B cell (primary cell): ENCODE results near the gene C2orf92. TPM values are rescaled to one million over a fixed set of nuclear protein-coding genes. Genes with fewer than 3 reads are reported as not detected.
A peak's percentile ranks its signal among the peaks of the same experiment; 100 is the strongest.

Experiments
- ATAC-seq: fragments of 200-7000 bp; cut with Tn5 transposase; one replicate; pipeline ENCODE4 v1.10.0; 2021; ENCODE audit warnings: low read depth, mild to moderate bottlenecking, moderate number of reproducible peaks, moderate library complexity
- CTCF ChIA-PET: fragments of 350-600 bp; sonication (Branson Sonifier 250); formaldehyde crosslinking; loops from one replicate; lab custom pipeline; 2021; ENCODE audit warnings: antibody characterized with exemption, inconsistent platforms; lab: Charles Lee
- POLR2A ChIA-PET: fragments of 350-600 bp; sonication (Branson Sonifier 250); formaldehyde crosslinking; loops from one replicate; lab custom pipeline; 2021; ENCODE audit warnings: antibody characterized with exemption; lab: Charles Lee
- DNase-seq: peaks from one replicate; pipeline ENCODE4 v3.0.0; 2013
- H2AFZ ChIP-seq: 2 replicates; pipeline ENCODE4 v1.6.1; 2012; ENCODE audit warnings: mild to moderate bottlenecking, low read depth, low read length; ENCODE audit not compliant: insufficient read depth, poor library complexity, severe bottlenecking
- H3K27ac ChIP-seq, 2 donors: 1 replicate in 1 of 2; 2 replicates in 1 of 2; pipeline ENCODE4 v1.5.1; 2012 to 2013; ENCODE audit warnings: low read length in 2 of 2, mild to moderate bottlenecking in 2 of 2, moderate library complexity in 1 of 2
- H3K27me3 ChIP-seq, 4 experiments: fragments of 200-600 bp in 1 of 4; sonication (generic) in 1 of 4; replicated peaks in 1 of 4; 1 replicate in 2 of 4; 2 replicates in 2 of 4; pipeline versions ENCODE4 v1.6.1 to v1.7.0; 2013 to 2016; ENCODE audit warnings: low read length in 3 of 4, mild to moderate bottlenecking in 2 of 4, mixed read lengths in 1 of 4, moderate library complexity in 1 of 4; ENCODE audit not compliant: insufficient read depth in 4 of 4, control insufficient read depth in 3 of 4; ENCODE audit errors: control extremely low read depth in 1 of 4
- H3K36me3 ChIP-seq, 2 experiments: replicated peaks in 1 of 2; 1 replicate in 1 of 2; 2 replicates in 1 of 2; pipeline versions ENCODE4 v1.6.1 to v1.7.1; 2013; ENCODE audit warnings: low read length in 1 of 2; ENCODE audit not compliant: insufficient read depth in 2 of 2, control insufficient read depth in 1 of 2; ENCODE audit errors: control extremely low read depth in 1 of 2, extremely low read depth in 1 of 2
- H3K4me1 ChIP-seq, 2 donors: fragments of 200-600 bp in 1 of 2; sonication (generic) in 1 of 2; 1 replicate in 1 of 2; 2 replicates in 1 of 2; pipeline versions ENCODE4 v1.5.1 to v1.6.1; 2013 to 2017; ENCODE audit warnings: low read length in 2 of 2; ENCODE audit not compliant: control insufficient read depth in 2 of 2, insufficient read depth in 2 of 2
- H3K4me2 ChIP-seq: replicated peaks from 2 replicates; pipeline ENCODE3; 2012; ENCODE audit warnings: mild to moderate bottlenecking, low read depth, low read length; ENCODE audit not compliant: poor library complexity, severe bottlenecking
- H3K4me3 ChIP-seq, 5 experiments: fragments of 200-600 bp in 1 of 5; sonication (generic) in 1 of 5; 1 replicate in 3 of 5; 2 replicates in 2 of 5; pipeline versions ENCODE4 v1.5.1 to v1.7.0; 2011 to 2016; ENCODE audit warnings: low read length in 4 of 5, mild to moderate bottlenecking in 4 of 5, low read depth in 2 of 5, control low read depth in 1 of 5, moderate library complexity in 1 of 5; ENCODE audit not compliant: insufficient read depth in 1 of 5; ENCODE audit errors: control extremely low read depth in 1 of 5, extremely low read depth in 1 of 5
- H3K79me2 ChIP-seq: fragments of 200-600 bp; sonication (generic); one replicate; pipeline ENCODE4 v1.6.0; 2016; ENCODE audit warnings: low read length; ENCODE audit not compliant: control insufficient read depth, insufficient read depth
- H3K9ac ChIP-seq: fragments of 200-600 bp; sonication (generic); 2 replicates; pipeline ENCODE4 v1.6.1; 2017; ENCODE audit warnings: mild to moderate bottlenecking, low read length, moderate library complexity
- H3K9me3 ChIP-seq, 3 donors: one replicate each; pipeline versions ENCODE4 v1.6.1 to v1.7.1; 2013; ENCODE audit warnings: low read length in 2 of 3; ENCODE audit not compliant: control insufficient read depth in 2 of 3, insufficient read depth in 1 of 3; ENCODE audit errors: control extremely low read depth in 1 of 3
- H4K20me1 ChIP-seq: 2 replicates; pipeline ENCODE4 v1.6.0; 2012; ENCODE audit warnings: mild to moderate bottlenecking, low read length; ENCODE audit not compliant: insufficient read depth, control insufficient read depth, poor library complexity, severe bottlenecking
- H3K27ac Mint-ChIP-seq: one replicate; pipeline ENCODE4 v1.8.0; 2021; ENCODE audit warnings: mixed read lengths
- H3K27me3 Mint-ChIP-seq: one replicate; pipeline ENCODE4 v1.8.0; 2021; ENCODE audit warnings: mixed read lengths
- H3K4me1 Mint-ChIP-seq: one replicate; pipeline ENCODE4 v1.8.0; 2021; ENCODE audit warnings: mixed read lengths
- H3K4me3 Mint-ChIP-seq: one replicate; pipeline ENCODE4 v1.8.0; 2021; ENCODE audit warnings: mixed read lengths
- H3K9me3 Mint-ChIP-seq: one replicate; pipeline ENCODE4 v1.8.0; 2022; ENCODE audit warnings: mixed read lengths; ENCODE audit not compliant: insufficient read depth
- CTCF ChIP-seq: fragments of 200-600 bp; IDR thresholded peaks from one replicate; pipeline ENCODE4 v1.8.0; 2022; ENCODE audit warnings: antibody characterized with exemption, mild to moderate bottlenecking
- EZH2 ChIP-seq: IDR thresholded peaks from 2 replicates; pipeline ENCODE4 v1.6.1; 2012; ENCODE audit warnings: borderline replicate concordance, low read depth, mild to moderate bottlenecking, moderate library complexity, low read length; ENCODE audit not compliant: insufficient read depth, poor library complexity, severe bottlenecking
- WGBS: methylation state at CpG from one replicate; pipeline ENCODE4 v1.1.5; 2013; ENCODE audit warnings: missing lambda C conversion rate; ENCODE audit not compliant: insufficient coverage; 5-methylcytosine and 5-hydroxymethylcytosine counted together
- intact Hi-C: fragments of 100-400 bp; cut with micrococcal nuclease; formaldehyde crosslinking; loops from one replicate; pipeline ENCODE4 v1.10.0; 2022
- polyA plus RNA-seq: library from polyadenylated mRNA; depleted of rRNA; stranded (reverse); fragments of >200 nt; gene quantifications from 2 replicates; pipeline ENCODE4 v1.2.3, GENCODE V29; 2012
- total RNA-seq, 2 donors: library from RNA; stranded (reverse); fragments of 120-200 nt in 1 of 2; gene quantifications; 1 replicate in 1 of 2; 2 replicates in 1 of 2; pipeline versions ENCODE4 v1.2.3 to v1.2.4, GENCODE V29; 2013 to 2022

The C2orf92 gene
- total and polyA plus RNA-seq, 2 donors (not counting 1 experiment from before 2014, with no cell fraction given): 15.3 to 18.9 TPM

- POLR2A ChIA-PET: interaction anchor here (1.1 to 4.6 kb wide), 2 partner anchors 19 to 74 kb away, joined by 3 to 44 read pairs; partner anchors contain the start of gene COX5B
- peak overlapping the region; percentile 96 for H3K4me3 Mint-ChIP-seq
- Histone ChIP-seq H3K79me2 (peaks cover 37% of the 10 kb centered on the region), H3K9ac (peak overlapping the region; percentile 98), H4K20me1 (peaks cover 34% of the 10 kb centered on the region), H3K27ac (peak overlapping the region; percentile 82 to 97), H3K27me3 (no peaks in the 10 kb centered on the region), H3K4me1 (peaks cover 23 to 36% of the 10 kb centered on the region in 2 donors), H3K4me3 (peak overlapping the region; percentile 67 to 96 (median 80)), H2AFZ (peak overlapping the region; percentile 90), H3K9me3 (no peaks in the 10 kb centered on the region), H3K4me2 (peak overlapping the region; percentile 79), H3K36me3 (peaks cover 0 to 7% of the 10 kb centered on the region in 2 experiments)
- WGBS: 7% methylated on average over 12 of the region's 21 CpGs
- no peak for DNase-seq
- no peak for TF ChIP-seq EZH2
- no peak for TF ChIP-seq CTCF
- peaks cover 37% of the 10 kb centered on the region for H3K4me1 Mint-ChIP-seq
- CTCF ChIA-PET: interaction anchor here (1.2 to 6.2 kb wide), 4 partner anchors 8 to 73 kb away, joined by 5 to 53 read pairs (median 22); partner anchors contain the start of gene COX5B
- no peaks in the 10 kb centered on the region for H3K27me3 Mint-ChIP-seq
- no peak for ATAC-seq
- H3K27ac Mint-ChIP-seq: peak overlapping the region; percentile 97
- intact Hi-C loops: loop anchor here (1.0 to 10.0 kb wide), 6 partner anchors 19 to 1828 kb away; partner anchors contain the start of genes ANKRD36, CNNM4 and REV1
- H3K9me3 Mint-ChIP-seq: no peaks in the 10 kb centered on the region
These were observed 4.9 kb upstream of the C2orf92 start for GRCh38 chr2:97664636-97664970.

- intact Hi-C loops: no loop called here
- DNase-seq: no peak
- Histone ChIP-seq H3K4me3 (no peak overlapping the region), H3K27me3 (no peaks in the 10 kb centered on the region), H3K4me1 (peaks cover 0 to 10% of the 10 kb centered on the region in 2 donors), H3K79me2 (no peaks in the 10 kb centered on the region), H3K27ac (no peak overlapping the region), H3K9ac (no peak overlapping the region), H2AFZ (no peak overlapping the region), H3K9me3 (no peaks in the 10 kb centered on the region), H3K4me2 (no peak overlapping the region), H3K36me3 (no peaks in the 10 kb centered on the region), H4K20me1 (no peaks in the 10 kb centered on the region)
- TF ChIP-seq CTCF (no peak), EZH2 (no peak)
- H3K4me3 Mint-ChIP-seq: no peak overlapping the region
- no peak for ATAC-seq
- no peaks in the 10 kb centered on the region for H3K27me3 Mint-ChIP-seq
- H3K9me3 Mint-ChIP-seq: no peaks in the 10 kb centered on the region
- peaks cover 6% of the 10 kb centered on the region for H3K4me1 Mint-ChIP-seq
- H3K27ac Mint-ChIP-seq: no peak overlapping the region
- no CpG with 5 or more reads among the region's 1 CpG for WGBS
- ChIA-PET POLR2A (interaction anchor here (0.6 kb wide), 1 partner anchor 21 kb away, joined by 5 read pairs; no protein-coding TSS in a partner anchor), CTCF (interaction anchor here (1.0 to 1.6 kb wide), 2 partner anchors 25 to 27 kb away, joined by 3 to 5 read pairs; no protein-coding TSS in a partner anchor)
These were observed 958 bp downstream of the C2orf92 start for GRCh38 chr2:97670471-97670870.
